Astrocyte (in vitro differentiated cells and primary cell): ENCODE measurements around the gene SH3BP1.
A peak's percentile ranks its signal among the peaks of the same experiment; 100 is the strongest.

Source experiments
- CTCF ChIP-seq: IDR thresholded peaks from 2 replicates; pipeline ENCODE4 v1.5.1; 2011; ENCODE audit warnings: low read depth, mild to moderate bottlenecking, inconsistent platforms, low read length, moderate library complexity; ENCODE audit not compliant: insufficient read depth
- EZH2 ChIP-seq: IDR thresholded peaks from 2 replicates; pipeline ENCODE4 v1.6.1; 2012; ENCODE audit warnings: mild to moderate bottlenecking, low read length, inconsistent platforms; ENCODE audit not compliant: insufficient read depth

DNA sequence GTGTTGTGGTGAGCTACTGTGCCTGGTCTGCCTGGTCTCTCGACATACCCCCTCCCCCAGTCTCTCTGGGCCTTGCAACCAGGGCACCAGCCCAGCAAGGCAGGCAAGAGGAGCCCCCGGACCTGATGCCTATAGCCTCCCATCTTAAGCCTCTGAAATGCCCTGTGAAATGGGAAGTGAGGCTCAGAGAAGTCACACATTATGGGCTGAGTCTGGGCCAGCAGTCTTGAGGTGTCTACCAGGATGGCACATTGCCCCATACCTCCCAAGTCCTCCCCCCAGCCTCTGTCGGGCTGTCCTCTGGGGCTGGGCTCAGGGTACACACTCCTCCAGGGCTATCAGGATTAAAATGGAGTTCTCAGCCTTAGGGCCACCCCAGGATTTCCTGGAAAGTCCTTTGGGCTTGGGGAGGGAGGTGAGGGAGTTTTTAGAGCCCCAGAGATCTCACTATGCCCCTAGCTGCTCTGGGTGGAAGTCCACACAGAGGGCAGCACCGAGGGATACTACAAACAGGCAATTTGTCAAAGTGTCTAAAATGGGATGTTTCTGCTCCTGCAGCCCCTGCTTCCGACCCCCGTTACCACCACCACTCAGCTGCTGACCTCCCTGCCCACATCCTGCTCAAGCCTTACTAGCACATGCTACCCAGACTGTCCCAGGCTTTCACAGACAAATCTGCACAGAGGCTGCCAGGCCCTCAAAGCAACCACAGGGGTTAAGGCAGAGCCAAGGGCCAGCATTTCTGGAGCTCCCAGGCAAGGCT is 3.1 kb upstream of the SH3BP1 start:
- TF ChIP-seq CTCF (peak; percentile 22), EZH2 (no peak)
